ENCODE data around the gene WNT5B. TPM values are rescaled to one million over a fixed set of nuclear protein-coding genes. Genes with fewer than 3 reads are reported as not detected.

The WNT5B gene
- total and polyA plus RNA-seq, 2 donors (not counting 3 experiments of a cell fraction or from before 2014, with no cell fraction given), result not detected

GRCh38 chr12:1665366-1665765 is 36.3 kb downstream of the WNT5B start:
- ChIA-PET CTCF (interaction anchor here (1.5 kb wide), 1 partner anchor 126 kb away, joined by 11 read pairs; no protein-coding TSS in a partner anchor), POLR2A (no interaction called here)
- FAIRE-seq, result no peak
- BruUV-seq (replicated peaks), result no TSS peak
- TF ChIP-seq POLR2AphosphoS5 (IDR thresholded peaks at IDR 0.05; ENCODE audit: insufficient read depth, low read depth, low read length), result no peak
- TF ChIP-seq, protein P1, sequence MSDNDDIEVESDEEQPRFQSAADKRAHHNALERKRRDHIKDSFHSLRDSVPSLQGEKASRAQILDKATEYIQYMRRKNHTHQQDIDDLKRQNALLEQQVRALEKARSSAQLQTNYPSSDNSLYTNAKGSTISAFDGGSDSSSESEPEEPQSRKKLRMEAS (IDR thresholded peaks at IDR 0.05; ENCODE audit: insufficient read depth, insufficient read length), result no peak
- TF ChIP-seq POLR2A (IDR thresholded peaks at IDR 0.05; ENCODE audit: low read depth, low read length), result no peak
- TF ChIP-seq JUN (IDR thresholded peaks at IDR 0.05; ENCODE audit: borderline replicate concordance, insufficient read depth, insufficient read length, low read depth), result no peak
- no peak for TF ChIP-seq EZH2 (IDR thresholded peaks at IDR 0.05; ENCODE audit: borderline replicate concordance, low read depth, low read length, severe bottlenecking)
- TF ChIP-seq GATA2 (IDR thresholded peaks at IDR 0.05; ENCODE audit: insufficient read depth, insufficient read length, low read depth, low read length), result no peak
- TF ChIP-seq MYC (IDR thresholded peaks at IDR 0.05; ENCODE audit: low read depth, low read length), result no peak
- no peak for TF ChIP-seq FOS (IDR thresholded peaks at IDR 0.05; ENCODE audit: borderline replicate concordance, insufficient read depth, low read length)
- no peak for TF ChIP-seq CTCF (IDR thresholded peaks at IDR 0.05; ENCODE audit: extremely low read depth in 1 of 2, insufficient read depth in 1 of 2, low read depth in 1 of 2, low read length in 2 of 2)
- Histone ChIP-seq H3K4me1 (ENCODE audit: control insufficient read depth, extremely low read depth, insufficient read depth, low read length) (peaks cover 13% of the 10 kb centered on the region), H3K9me3 (replicated peaks; ENCODE audit: control insufficient read depth, insufficient read depth, low read length) (no peaks in the 10 kb centered on the region), H3K27ac (ENCODE audit: insufficient read depth, low read depth, low read length) (no peak overlapping the region), H4K20me1 (replicated peaks; ENCODE audit: control insufficient read depth, extremely low read depth, insufficient read depth, low read length) (no peaks in the 10 kb centered on the region), H3K27me3 (ENCODE audit: control insufficient read depth in 2 of 2, insufficient read depth in 2 of 2, low read length in 2 of 2) (no peaks in the 10 kb centered on the region), H3K79me2 (ENCODE audit: control insufficient read depth, insufficient read depth, low read length) (no peaks in the 10 kb centered on the region), H3K4me2 (ENCODE audit: insufficient read depth, low read length) (no peak overlapping the region), H3K4me3 (replicated peaks in 1 of 3; ENCODE audit: insufficient read depth in 1 of 3, low read depth in 1 of 3, low read length in 3 of 3) (no peak overlapping the region), H3K9ac (replicated peaks; ENCODE audit: extremely low read depth, insufficient read depth, low read length) (no peak overlapping the region), H3K9me1 (replicated peaks; ENCODE audit: control insufficient read depth, extremely low read depth, insufficient read depth, low read length) (no peaks in the 10 kb centered on the region), H2AFZ (ENCODE audit: low read depth, low read length) (no peak overlapping the region), H3K36me3 (ENCODE audit: control insufficient read depth in 2 of 2, extremely low read depth in 1 of 2, insufficient read depth in 2 of 2, low read length in 2 of 2) (no peaks in the 10 kb centered on the region)
- dilution Hi-C loops (cut with MboI; ENCODE audit: extremely low pct_ligation_motif_present, low sequenced_read_pairs) (no loop called here), intact Hi-C loops (cut with micrococcal nuclease) (no loop called here)
- no peak for DNase-seq (ENCODE audit: low read depth, low spot score)
